Suppressor macrophage treated with lipopolysaccharide for 1 hour (primary cell): ENCODE data around the gene UPP1.
A peak's percentile ranks its signal among the peaks of the same experiment; 100 is the strongest.

Source experiments
- DNase-seq, 3 donors: peaks; one replicate each; pipeline ENCODE4 v3.0.0-alpha.2; 2020 to 2022

The UPP1 gene

DNA sequence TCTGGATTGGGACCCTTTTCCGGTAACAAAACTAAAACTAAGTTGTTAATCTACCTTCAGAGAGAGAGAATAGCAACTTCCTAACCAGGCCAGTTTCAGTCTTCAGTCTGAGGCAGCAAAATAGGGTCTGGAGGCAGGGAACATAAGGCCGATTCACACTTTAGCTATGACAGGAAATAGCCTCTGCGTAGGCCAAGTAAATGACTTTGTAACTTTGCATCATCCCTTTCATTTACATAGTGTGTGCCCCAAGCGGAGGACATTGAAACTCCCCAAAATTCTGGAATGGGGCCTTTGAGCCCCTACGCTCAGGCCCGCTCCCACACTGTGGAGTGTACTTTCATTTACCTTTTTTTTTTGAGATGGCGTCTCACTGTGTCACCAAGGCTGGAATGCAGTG lies 1.7 kb upstream of the UPP1 start:
- DNase-seq: peak; percentile 89 to 97 (median 91)

DNA sequence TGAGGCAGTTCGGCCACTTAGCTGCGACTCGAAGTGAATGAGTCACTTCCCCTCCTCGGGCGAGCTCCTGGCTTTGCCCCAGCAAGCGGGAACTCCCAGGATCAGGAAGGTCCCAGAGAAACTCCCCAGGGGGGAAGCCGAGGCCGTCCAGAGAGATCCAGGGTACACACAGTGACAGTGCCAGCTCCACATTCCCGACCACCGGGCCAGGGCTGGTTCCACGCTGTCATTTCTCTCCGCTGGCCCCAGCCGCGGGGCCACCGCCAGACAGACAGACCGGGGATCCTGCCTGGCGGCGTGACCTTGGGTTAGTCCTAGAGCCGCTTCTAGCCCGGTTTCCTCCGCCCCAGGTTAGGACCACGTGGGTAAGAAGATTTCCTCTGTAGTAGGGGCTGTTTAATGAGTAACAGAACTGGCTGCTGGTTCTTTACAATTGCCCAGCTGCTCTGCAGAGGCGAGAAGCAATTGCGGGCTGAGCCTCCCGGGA lies 463 bp upstream of the UPP1 start:
- DNase-seq: peak; percentile 95 to 98 (median 96)

DNA sequence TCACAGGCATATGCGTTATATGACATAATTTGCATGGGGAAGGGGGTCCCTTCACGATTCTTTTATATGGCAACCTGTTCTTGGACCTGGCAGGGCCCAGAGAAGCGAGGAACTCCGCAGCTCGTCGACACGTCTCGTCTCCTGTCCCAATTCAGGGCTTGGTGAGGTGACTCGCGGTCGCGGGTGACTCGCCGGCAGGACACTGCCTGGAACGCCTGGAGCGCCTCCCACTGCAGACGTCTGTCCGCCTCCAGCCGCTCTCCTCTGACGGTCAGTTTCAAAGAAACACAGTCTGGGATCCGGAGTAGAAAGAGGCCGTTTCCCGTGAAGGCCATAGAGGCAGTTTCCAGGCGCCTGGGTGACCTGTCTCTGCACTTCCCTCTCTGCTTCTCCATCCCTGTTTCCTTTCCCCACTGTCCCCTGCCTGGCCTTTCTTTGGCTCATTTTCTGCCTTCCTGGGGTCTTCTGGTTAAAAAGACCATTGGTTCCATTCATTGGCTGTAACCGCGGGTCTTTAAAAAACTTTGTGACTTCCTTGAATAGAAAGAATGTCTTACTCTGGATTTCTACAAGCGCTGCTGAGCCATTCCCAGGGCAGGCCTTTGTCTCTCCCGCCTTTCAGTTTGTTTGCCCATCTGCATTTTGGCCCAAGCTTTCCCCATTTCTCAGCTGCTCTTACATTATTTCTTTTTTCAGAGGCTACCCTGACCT lies 1.2 kb downstream of the UPP1 start:
- DNase-seq: peak; percentile 66 to 79 (median 76)

DNA sequence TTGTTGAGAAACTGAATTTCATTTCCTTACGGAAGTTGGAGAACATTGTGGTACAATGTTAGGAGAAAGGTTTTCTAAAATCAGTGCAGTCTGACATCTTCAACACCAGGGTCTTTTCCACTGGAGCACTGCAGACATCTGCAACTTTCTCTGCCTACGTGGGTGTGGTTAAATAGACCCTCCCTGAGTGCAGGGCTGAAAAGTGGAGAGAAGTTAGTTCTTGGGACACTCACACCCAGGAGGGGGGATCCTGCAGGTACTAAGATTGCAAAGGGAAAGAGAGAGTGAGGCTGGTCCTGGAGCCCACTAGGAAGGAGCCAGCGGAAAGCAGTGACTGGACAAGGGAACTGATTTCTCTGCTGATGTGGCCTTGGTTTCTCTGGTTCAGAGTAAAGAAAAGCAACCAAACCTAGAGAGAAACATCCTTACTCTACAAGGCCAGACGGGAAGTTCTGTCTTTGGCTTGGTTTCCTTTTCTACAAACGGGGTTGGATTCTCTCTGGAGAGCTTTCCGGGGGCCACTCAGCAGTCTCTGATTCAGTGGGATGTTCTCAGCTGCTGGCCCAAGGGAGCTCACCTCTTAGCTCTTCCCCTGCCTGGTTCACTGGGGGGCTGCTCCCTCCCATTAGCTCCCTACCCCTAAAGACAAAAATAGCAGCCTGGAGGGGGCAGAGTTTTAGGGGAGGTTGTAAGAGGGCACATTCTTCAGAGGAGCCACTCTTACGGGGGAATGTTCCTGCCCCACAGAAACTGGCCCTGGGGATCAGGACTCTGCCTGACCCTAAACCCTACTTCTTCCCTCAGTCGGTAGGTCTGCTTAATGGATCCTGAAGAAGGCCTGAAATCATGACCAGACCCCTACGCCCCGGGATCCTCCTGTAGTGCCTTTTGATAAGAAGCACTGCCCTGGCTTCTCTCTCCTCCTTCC lies 2.7 kb downstream of the UPP1 start:
- no peak for DNase-seq

DNA sequence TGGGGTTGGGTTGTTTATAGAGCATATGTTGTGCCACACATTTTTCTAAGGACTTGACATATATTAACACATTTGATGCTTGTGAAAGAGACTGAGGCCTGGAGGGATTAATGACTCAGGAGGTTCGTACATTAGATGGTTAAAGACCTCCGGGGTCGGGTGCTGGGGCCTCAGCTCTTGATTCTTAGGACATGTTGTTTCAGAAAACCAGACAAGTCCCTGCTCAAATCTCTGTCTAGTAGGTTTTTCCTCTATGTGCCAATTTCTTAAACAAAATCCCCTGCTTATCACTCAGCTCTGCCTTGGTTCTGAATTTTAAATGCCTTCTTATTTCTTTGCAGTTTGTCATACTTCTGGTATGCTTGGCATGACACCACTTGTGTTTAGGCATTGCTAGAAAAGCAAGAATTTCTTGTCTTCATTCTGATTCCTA lies 5.8 kb downstream of the UPP1 start:
- no peak for DNase-seq

DNA sequence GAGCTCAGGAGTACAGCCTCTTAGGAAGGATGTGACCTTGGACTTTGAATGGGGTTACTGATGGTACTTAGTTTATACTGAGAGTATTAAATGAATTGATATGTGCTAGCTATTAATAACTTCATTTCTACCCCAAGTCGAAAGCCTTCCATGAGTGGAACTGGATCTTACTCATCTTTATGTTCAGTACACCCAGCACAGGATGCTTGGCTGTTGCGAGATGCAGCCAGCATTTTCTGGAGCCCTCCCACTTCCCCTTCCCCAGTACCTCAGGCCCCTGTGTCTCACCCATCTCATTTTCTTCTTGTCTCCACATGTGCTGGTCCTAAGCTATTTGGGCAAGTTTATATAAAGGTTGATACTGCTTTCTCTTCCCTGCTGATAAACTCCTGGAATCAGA lies 7.2 kb downstream of the UPP1 start:
- DNase-seq: peak; percentile 50 to 64 (median 62)

DNA sequence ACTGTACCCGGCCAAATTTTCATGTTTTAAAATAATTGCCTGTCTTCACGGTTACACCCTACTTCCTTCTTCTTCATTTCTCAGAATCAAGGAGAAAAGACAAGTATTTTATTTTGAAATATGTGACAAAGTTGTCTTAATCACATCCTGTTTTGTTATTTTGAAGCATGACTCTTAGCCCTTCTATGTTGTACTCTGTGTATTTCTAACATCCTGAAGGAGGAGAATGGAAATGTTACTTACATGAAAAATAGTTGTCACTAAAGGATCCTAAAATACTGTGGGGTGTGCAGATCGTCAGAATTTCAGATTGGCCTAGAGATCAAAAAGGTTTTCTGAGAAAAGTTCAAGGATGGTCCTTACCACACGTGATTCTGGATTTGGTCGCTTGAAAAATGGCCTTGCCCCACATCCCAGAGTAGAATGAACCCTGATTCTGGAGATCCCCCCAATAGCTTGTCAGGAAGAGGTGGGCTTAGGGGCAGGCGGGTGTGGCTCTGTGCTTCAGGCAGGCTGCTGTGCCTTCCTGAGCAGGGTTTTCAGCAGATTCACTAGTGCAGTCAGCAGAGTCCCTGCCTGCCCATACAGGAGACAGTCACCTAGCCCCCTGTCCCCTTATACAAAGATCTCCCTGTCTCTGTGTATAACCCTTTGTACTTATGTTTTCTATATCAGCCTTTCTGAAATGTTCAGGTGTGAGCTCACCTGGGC lies 8.6 kb downstream of the UPP1 start:
- peak in 2 of 3 donors; percentile 74 to 82 for DNase-seq

DNA sequence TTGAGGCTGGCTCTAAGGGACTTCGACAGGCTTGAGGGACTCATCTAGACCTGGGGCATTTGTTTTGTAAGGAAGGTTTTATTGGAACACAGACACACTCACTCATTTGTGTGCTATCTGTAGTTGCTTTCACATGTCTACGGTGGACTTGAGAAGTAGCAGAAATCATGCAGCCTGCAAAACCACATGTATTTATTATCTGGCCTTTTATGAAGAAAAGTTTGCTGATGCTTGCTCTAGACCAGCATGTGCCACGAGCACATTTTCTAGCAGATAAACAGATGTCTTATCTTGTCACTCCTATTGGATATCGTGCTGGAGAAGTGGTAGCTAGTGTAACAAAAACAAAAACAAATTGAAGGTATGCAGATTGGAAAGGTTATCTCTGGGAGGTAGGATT lies 9.8 kb downstream of the UPP1 start:
- DNase-seq: no peak

DNA sequence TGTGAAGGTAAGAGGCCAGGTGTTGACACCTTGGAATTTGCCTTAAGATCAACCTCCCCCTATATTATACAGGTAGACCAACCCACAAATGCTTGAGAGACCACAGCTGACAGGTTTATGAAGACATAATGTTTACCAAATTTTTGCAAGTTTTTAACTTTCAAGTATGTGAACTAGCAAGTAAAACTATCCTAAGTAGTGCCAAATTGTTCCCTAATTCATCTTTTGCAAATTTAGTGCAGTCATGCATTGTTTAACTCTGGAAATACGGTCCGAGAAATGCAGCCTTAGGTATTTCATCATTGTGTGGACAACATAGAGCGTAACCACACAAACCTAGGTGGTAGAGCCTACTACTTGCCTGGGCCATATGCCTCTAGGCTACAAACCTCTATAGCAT lies 10.7 kb downstream of the UPP1 start:
- no peak for DNase-seq

DNA sequence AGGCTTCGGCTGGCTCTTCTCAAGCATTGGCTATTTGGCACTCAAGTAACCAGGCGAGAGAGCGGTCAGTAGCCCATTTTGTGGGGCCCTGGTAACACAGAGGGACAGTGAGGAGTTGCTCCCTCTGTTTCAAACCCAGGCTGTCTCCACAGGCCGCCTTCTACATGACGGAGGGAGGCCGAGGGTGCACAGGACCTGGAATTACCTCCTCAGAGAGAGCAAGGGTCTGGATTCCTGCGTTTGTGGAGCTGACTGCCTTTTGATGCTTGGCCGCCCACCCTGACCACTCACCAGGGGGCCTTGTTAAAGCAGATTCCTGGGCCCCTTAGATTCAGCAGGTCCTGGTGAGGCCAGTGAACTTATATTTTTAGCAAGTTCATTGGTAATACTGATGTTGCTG lies 12.3 kb downstream of the UPP1 start:
- no peak for DNase-seq

DNA sequence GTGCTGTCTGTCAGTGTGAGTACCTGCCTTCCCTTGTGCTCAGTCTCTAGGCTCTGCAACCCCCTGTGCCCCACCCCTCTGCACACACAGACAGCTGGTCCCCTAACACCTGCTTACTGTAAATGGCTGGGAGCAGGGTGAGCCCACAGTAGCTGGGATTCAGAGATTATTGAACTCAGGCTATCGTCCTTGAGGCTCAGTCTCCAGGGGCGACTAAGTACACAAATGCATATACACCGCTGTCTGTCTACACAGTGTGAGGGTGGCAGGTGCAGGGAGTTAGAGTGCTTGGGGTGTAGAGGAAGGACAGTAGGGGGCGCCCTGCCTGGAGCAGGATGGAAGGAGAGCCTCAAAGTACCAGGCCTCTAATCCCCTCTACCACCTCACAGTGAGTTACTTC lies 12.9 kb downstream of the UPP1 start:
- peak in 1 of 3 donors; percentile 47 for DNase-seq

DNA sequence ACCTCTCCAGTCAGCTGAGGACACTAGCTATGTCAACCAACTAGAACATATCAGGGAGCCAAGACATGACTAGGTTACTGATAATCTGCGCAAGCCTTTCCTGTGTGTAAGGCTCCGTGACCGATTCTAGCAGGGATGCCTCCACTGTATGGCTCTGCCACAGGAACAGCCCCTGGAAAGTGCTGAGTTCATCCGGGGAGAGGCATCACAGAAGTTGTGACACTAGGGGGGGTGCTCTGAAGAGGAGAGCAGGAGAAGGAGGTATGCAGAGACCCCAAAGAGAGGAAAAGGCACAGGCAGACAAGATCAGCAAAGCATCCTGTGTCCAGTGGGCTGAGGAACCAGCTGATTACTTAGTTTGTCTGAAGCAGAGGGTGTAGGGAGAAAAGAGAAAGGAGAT lies 13.5 kb downstream of the UPP1 start:
- DNase-seq: no peak

DNA sequence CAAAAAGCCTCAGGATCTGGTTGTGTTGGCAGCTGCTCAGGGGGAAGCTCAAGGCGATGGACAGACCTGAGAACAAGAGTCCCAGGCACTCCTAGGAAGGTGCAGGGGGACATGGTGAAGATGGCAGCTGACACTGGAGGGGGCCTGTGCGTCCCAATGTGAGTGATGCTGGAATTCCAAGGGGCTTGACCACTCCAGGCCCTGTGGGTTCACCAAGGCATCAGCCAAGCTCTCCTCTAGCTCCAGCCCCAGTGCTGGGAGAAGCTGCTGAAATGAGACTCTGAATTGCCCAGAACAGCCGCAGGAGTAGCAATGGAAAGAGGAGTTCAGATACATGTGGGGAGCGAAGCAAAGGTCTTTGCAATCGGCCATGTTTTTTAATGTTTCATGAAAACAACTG lies 16.0 kb downstream of the UPP1 start:
- DNase-seq: no peak

DNA sequence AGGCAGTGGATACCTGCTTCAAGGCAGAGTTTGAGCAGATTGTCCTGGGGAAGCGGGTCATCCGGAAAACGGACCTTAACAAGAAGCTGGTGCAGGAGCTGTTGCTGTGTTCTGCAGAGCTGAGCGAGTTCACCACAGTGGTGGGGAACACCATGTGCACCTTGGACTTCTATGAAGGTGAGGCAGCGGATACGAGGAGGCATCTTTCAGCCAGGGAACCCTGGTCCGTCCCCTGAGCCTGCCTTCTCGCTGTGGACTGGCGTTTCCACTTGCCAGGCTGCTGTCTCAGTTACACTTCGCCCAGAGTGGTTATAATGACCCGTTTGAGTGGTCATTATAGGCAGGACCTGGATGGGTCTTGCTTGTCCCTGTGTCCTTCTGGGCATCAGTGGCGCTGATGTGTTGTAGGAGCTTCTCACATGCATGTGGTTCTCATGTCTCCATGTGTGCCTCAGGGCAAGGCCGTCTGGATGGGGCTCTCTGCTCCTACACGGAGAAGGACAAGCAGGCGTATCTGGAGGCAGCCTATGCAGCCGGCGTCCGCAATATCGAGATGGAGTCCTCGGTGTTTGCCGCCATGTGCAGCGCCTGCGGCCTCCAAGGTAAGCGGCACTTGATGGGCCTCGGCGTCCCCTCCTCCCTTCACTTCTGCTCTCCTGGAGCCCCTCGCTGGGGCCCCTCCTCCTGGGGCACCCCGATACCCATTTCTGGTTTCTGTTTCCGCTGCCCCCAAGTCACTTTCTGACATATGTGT lies 18.0 kb downstream of the UPP1 start:
- no peak for DNase-seq

DNA sequence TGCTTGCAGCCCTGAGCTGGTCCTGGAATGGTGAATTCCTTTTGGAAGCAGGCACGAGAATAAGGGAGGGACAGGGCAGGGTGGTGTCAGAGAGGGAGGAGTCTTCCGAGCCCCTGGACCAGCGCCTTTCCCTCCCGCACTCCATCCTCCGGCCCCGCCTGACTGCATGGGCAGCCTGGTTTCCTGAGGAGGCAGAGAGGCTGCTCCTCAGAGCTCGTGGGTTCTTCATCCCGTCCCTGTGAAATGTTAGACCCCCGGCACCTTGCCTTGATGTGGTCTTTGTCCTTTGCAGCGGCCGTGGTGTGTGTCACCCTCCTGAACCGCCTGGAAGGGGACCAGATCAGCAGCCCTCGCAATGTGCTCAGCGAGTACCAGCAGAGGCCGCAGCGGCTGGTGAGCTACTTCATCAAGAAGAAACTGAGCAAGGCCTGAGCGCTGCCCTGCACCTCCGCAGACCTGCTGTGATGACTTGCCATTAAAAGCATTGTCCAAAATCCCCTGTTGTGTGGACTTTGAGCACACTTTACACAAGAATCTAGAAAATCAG lies 18.9 kb downstream of the UPP1 start:
- no peak for DNase-seq

DNA sequence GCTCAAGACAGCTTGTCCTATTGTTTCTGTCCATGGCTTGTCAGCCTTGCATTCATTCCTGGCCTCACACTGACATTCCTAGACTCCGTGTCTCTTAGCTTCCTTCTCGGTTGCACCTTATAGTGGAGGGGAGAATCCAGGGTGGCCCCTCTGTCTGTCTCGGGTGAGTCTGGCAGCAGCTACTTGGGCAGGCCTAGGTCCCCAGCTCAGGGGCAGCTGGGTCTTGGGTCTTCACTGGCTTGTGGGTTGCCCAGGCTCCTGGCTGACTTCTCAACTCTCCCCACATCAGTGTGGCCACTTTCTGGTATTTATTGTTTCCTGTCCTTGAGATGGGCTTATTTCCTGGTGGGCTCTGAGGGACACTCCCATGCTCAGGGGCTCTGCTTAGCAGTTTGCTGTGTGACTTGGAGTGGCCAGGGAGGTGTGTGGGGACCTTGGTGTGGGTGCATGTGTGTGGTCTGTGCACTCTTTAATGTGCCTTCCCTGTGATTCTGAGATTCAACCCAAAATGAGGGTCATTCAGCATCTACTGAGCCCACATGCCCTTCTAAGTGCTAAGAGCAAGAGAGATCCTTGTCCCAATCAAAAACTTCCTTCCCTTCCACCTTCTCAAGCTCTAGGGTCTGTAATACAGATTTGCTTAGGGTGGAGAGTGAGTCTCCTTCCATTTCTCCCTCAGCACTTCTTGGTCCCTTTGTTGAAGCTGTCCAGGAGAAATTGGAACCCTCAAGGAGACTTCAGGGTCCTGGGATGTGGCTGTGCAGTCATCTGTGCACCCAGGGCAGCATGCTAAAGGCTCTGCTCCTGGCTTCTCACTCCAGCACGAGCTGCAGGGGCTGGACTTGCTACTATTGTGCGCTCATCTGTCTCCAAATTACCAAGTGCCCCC lies 20.1 kb downstream of the UPP1 start:
- DNase-seq: no peak

DNA sequence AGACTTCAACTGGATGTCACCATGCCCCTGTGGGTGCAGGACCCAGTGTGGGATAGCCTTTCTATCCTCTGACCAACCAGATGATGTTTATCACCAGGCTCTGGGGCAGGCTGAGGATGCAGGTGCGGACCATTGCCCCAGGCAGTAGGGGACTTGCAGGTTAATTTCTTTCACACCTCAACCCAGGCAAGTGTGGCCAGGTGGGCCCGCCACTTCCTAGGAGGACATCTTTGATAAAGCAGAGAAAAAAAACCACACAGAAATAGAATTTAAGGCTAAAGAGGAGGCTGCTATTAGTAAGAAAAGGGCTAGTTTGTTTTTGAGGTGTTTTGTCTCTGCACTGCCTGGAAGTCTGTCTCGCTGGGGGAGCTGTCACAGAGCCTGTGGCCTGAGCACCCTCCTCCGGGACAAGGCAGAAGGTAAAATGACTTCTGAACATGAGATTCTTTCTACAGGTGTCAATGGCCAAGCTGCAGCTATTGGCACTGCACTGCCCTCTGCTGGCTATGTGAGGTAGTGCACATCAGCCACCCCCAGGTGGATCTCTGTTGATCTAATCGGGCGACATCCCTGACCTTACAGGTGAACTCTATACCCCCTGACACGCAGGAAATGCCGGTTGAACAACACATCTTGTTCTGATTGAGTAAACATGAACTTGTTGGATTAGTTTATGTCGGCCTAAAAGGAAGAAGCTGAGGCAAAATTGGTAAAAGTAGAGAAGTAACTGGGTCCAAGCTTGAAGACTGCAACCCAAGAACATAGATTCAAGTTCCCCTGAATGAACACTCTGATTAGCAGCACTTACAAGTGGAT lies 21.0 kb downstream of the UPP1 start:
- DNase-seq: peak; percentile 63 to 73 (median 73)

DNA sequence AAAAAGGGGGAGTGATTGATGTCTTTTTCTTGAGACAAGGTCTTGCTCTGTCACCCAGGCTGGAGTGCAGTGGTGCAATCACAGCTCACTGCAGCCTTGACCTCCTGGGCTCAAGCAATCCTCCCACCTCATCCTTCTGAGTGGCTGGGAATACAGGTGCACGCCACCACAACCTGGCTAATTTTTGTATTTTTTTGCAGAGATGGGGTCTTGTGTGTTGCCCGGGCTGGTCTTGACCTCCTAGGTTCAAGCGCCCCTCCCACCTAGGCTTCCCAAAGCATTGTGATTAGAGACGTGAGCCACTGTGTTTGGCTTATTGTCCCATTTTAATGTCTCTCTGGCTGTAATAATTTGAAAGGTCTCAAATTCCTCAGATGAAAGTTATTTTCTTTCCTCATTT lies 21.8 kb downstream of the UPP1 start:
- DNase-seq: no peak

DNA sequence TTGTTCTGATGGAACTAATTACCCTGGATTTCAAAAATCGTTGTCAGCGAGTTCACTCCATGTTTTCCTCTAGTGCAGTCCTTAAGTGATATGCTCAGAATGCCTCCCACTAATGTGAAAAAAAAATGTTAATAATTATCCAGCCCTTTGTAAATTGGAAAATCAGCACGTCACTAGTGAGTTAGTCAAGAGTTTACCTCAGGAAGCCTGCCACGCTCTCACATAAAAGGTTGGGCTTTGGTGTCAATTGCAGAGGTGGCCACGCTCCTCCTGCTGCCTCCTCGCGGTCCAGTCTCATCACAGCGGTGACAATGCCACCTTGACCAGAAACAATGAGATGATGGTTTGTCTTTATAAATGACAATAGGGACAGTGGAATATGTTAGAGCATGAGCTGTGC lies 22.5 kb downstream of the UPP1 start:
- DNase-seq: no peak
